KBM-7 (cell line): ENCODE data around the gene GOLGA8B.
"Not testable (repeated sequence)": the region's sequence is repeated elsewhere in the genome, so short reads cannot be mapped to it uniquely, and the experiment has no call there.

Experiments used
- DNase-seq: peaks from one replicate; pipeline ENCODE4 v3.0.0-alpha.2; 2015
- in situ Hi-C: fragments of 300-500 bp; cut with MboI; formaldehyde crosslinking; loops from 2 replicates; pipeline ENCODE4 v1.14.3; 2020; ENCODE audit warnings: low sequenced_read_pairs, low pct_unique_long_range_greater_than_20kb, mixed read lengths

GOLGA8B gene

GRCh38 chr15:34606131-34606530 lies 22.7 kb upstream of the GOLGA8B start:
- in situ Hi-C loops, result loop anchor here (25.0 kb wide), 1 partner anchor 306 kb away; no protein-coding TSS in a partner anchor
- no peak for DNase-seq

- DNase-seq, result no peak
- in situ Hi-C loops, result loop anchor here (25.0 kb wide), 1 partner anchor 309 kb away; no protein-coding TSS in a partner anchor
Observed at GRCh38 chr15:34603095-34603494, 19.6 kb upstream of the GOLGA8B start.

GRCh38 chr15:34600923-34601322 lies 17.5 kb upstream of the GOLGA8B start:
- in situ Hi-C loops, result loop anchor here (25.0 kb wide), 1 partner anchor 311 kb away; no protein-coding TSS in a partner anchor
- no peak for DNase-seq

- in situ Hi-C loops, result no loop called here
- DNase-seq, result no peak
Observed at GRCh38 chr15:34598799-34599585, 15.5 kb upstream of the GOLGA8B start.

- in situ Hi-C loops, result no loop called here
Observed at GRCh38 chr15:34597316-34597715, 13.9 kb upstream of the GOLGA8B start.

GRCh38 chr15:34594361-34594760 lies 10.9 kb upstream of the GOLGA8B start:
- DNase-seq, result peak; percentile 42
- in situ Hi-C loops, result no loop called here

More at GRCh38 chr15:34597316-34597715, 13.9 kb upstream of the GOLGA8B start:
- DNase-seq, result no peak

- DNase-seq, result no peak
- in situ Hi-C loops, result no loop called here
Observed at GRCh38 chr15:34591306-34591705, 7.9 kb upstream of the GOLGA8B start.

GRCh38 chr15:34588046-34588674 lies 4.7 kb upstream of the GOLGA8B start:
- DNase-seq, result peak; percentile 82
- in situ Hi-C loops, result no loop called here

- in situ Hi-C loops, DNase-seq: not testable (repeated sequence)
Observed at GRCh38 chr15:34585966-34586365, 2.5 kb upstream of the GOLGA8B start.

GRCh38 chr15:34584996-34585395 lies 1.5 kb upstream of the GOLGA8B start:
- no peak for DNase-seq
- in situ Hi-C loops, result no loop called here

- DNase-seq, result no peak
- in situ Hi-C loops, result no loop called here
Observed at GRCh38 chr15:34584330-34584668, 848 bp upstream of the GOLGA8B start.

GRCh38 chr15:34582461-34583371 lies 735 bp downstream of the GOLGA8B start:
- in situ Hi-C loops, result no loop called here
- peak; percentile 68 for DNase-seq

GRCh38 chr15:34581687-34582460 lies 1.6 kb downstream of the GOLGA8B start:
- in situ Hi-C loops, DNase-seq: not testable (repeated sequence)

- DNase-seq, result no peak
- in situ Hi-C loops, result no loop called here
Observed at GRCh38 chr15:34581043-34581365, 2.4 kb downstream of the GOLGA8B start.

- in situ Hi-C loops, DNase-seq: not testable (repeated sequence)
Observed at GRCh38 chr15:34580251-34581042, 3.0 kb downstream of the GOLGA8B start.

- DNase-seq, result no peak
- in situ Hi-C loops, result no loop called here
Observed at GRCh38 chr15:34578283-34578674, 5.2 kb downstream of the GOLGA8B start.

GRCh38 chr15:34577658-34578282 lies 5.7 kb downstream of the GOLGA8B start:
- DNase-seq, in situ Hi-C loops: not testable (repeated sequence)

GRCh38 chr15:34575035-34575434 lies 8.4 kb downstream of the GOLGA8B start:
- DNase-seq, in situ Hi-C loops: not testable (repeated sequence)
